Limb (tissue), 2 donors: ENCODE results near the gene DYNC2I2.
A peak's percentile ranks its signal among the peaks of the same experiment; 100 is the strongest.
"Not testable (repeated sequence)": the region's sequence is repeated elsewhere in the genome, so short reads cannot be mapped to it uniquely, and the experiment has no call there.

Experiments used
- DNase-seq, 2 donors: peaks; one replicate each; pipeline ENCODE4 v3.0.0-alpha.2; 2016; ENCODE audit errors: extremely low spot score in 2 of 2

The DYNC2I2 gene

DNA sequence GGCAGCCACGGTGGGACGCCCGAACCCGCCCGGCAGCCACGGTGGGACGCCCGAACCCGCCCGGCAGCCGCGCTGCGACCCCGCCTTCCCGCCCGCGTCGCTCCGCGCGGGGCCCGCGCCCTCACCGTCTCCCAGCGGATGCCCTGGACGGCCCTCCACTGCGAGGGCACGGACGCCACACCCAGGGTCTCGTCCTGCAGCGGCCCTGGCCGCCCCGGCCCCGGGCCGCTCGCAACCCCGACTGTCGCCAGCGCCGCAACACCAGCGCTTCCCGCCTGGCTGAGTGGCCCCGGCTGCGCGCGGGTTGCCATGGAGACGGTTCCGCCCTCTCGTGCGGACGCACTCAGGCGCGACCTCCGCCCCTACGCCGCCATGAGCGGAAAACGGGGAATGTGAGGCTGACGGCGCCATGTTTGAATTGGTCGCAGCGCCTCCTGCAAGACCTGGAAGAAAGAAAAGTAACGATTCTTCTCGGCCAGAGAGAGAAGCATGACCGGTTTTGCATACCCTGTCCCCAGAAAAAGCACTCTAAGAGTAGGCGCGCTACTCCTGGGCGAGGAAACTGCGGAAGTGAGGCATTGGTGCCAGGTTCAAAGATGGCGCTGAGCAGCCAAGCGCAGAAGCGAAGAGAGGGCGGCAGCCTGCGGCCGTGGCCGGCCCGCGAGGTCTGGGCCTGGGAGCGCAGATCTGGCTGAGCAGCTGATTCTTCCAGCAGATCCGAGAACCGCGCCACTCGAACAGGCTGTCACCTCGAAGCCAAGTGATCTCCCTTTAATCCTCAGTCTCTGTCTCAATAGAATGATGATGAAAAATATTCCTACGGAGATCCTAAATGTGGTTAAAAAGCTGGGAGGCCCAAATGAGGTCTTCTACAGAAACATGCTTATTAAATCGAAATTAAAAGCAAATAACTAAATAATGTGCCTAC lies at the start of gene DYNC2I2:
TSS of gene DYNC2I2 (minus strand) at position 432 of the 928 bp plus-strand sequence. CDS start at position 311, 121 bp downstream.
- DNase-seq = peak; percentile 94 to 97

GRCh38 chr9:128706045-128706444 lies 49.4 kb upstream of the DYNC2I2 start:
- no peak for DNase-seq

DNA sequence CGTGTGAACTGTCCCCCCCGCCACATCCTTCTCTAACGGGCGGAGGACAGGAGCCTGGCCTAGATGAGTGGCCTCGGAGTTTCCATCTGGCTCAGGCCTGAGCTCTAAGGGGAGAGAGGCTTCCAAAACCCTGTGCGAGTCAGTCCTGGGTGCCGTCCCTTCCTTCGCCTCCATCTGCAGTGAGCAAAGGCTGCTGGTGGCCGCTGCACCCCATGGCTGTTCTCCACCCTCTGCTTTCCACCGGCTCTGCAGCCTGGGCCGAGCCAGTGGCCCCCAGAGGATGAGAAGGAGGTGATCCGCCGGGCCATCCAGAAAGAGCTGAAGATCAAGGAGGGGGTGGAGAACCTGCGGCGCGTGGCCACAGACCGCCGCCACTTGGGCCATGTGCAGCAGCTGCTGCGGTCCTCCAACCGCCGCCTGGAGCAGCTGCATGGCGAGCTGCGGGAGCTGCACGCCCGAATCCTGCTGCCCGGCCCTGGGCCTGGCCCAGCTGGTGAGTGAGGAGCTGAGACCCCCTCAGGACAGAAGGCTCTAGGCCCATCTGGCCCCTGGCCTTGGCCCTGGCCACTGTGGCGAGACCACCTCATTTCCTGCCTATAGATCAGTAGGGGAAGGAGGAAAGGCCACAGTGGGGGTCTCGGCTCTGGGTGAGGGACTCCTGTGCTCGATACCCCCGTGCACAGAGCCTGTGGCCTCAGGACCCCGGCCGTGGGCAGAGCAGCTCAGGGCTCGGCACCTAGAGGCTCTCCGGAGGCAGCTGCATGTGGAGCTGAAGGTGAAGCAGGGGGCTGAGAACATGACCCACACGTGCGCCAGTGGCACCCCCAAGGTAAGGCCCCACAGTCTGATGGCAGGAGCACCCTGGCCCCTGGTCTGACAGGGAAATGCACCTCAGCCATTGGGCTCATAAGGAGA lies 48.7 kb upstream of the DYNC2I2 start:
- DNase-seq = no peak

GRCh38 chr9:128704356-128704670 lies 47.7 kb upstream of the DYNC2I2 start:
- no peak for DNase-seq

- DNase-seq = no peak
Measured at GRCh38 chr9:128703616-128704355, 47.1 kb upstream of the DYNC2I2 start.

DNA sequence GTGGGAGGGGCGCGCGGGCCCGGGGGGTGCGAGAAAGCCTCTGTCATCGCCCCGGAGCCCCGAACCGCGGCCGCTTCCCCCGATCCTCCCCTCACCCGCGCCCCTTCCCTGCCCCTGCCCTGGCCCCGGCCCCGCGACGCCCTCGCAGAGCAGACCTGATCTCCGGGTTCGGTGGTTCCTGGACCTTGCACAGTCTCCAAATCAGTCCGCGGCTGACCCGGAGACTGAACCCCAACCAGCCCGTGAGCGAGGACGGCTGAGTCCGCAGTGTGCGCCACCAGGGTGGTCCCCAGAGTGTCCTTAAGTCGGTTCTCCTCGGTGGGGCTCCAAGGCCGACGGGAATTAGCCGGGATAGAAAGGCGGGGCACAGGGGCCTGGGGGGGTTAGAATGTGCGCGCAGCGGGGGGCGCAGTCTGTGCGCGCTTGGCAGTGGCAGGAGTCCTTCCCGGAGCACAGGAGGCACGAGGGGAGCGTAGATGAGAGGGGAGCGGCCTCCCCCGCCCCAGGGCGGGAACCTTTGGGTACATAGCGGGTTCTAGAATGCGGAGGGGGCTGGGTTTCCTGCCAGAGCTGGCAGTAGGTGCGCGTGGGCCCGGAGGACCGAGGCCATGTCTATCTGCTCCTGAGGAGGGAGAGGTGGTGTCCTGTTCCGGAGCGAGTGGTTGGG lies 46.4 kb upstream of the DYNC2I2 start:
- DNase-seq = peak; percentile 4 to 68

GRCh38 chr9:128702445-128702948 lies 45.9 kb upstream of the DYNC2I2 start, which contains the start of gene PKN3:
Gene PKN3 (plus strand): TSS chr9:128702503. CDS start chr9:128702916, 413 bp downstream.
- DNase-seq = peak; percentile 79 to 93

GRCh38 chr9:128701227-128701854 lies 44.7 kb upstream of the DYNC2I2 start:
- no peak for DNase-seq

GRCh38 chr9:128699096-128699795 lies 42.6 kb upstream of the DYNC2I2 start:
- not testable (repeated sequence) for DNase-seq

DNA sequence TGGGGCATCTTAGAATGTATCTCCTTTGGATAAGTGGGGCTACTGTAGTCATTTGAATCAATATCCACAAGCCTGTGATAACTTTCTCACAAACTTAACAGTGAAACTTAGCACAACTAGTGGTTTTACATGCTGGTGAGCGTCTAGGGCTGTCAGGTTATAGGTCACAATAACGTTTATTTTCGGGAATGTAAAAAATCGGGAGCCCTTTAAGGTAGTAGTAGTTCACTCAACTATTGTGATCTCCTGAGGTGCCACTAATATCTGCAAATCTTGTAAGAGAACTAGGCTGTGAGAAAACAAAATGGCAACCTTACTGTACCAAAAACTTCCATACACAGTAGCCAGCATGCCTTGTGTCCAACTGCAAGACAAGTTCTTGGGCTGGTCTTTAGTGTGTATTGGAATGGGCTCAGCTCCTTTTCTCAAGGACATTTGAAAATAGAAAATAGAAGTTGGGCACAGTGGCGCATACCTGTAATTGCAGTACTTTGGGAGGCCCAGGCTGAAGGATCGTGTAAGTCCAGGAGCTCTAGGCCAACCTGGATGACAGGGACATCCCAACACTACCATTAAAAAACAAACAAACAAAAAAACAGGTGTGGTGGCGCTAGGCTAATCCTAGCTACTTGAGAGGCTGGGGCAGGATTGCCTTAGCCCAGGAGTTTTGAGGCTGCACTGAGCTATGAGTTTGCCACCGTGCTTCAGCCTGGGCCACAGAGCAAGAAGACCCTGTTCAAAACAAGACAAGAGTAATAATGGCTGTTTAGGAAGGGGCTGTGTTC lies 40.5 kb upstream of the DYNC2I2 start:
- no peak for DNase-seq

GRCh38 chr9:128694344-128694743 lies 37.7 kb upstream of the DYNC2I2 start:
- no peak for DNase-seq

- DNase-seq = not testable (repeated sequence)
Measured at GRCh38 chr9:128693738-128694137, 37.1 kb upstream of the DYNC2I2 start.

GRCh38 chr9:128690684-128691034 lies 34.0 kb upstream of the DYNC2I2 start:
- peak in 1 of 2 donors; percentile 6 for DNase-seq

- peak; percentile 48 to 79 for DNase-seq
Measured at GRCh38 chr9:128689820-128690683, 33.4 kb upstream of the DYNC2I2 start.

DNA sequence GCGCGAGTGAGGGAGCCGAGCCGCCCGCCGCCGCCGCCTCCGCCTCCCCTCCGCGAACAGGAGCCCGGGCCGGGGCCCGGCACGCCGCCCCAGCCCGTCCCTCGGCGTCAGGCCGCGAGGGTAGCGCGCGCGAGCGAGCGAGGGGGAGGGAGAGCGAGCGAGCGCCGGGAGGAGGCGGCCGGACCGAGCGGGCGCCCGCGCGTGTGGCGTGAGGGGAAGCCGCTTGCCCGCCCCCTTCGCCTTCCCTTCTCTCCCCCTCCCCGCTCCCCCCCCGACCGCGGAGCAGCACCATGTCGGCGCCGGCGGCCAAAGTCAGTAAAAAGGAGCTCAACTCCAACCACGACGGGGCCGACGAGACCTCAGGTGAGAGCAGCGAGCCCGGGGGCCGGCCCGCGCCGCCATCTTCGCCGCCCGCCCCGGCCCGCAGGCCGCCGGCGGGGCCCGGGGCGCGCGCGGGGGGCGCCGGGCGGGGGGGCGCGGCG lies 32.7 kb upstream of the DYNC2I2 start:
- peak; percentile 48 to 86 for DNase-seq

- peak; percentile 96 for DNase-seq
Measured at GRCh38 chr9:128688501-128689292, 32.0 kb upstream of the DYNC2I2 start, which contains the start of gene SET. Gene SET (plus strand): TSS chr9:128689222. CDS start chr9:128689583, 361 bp downstream.

DNA sequence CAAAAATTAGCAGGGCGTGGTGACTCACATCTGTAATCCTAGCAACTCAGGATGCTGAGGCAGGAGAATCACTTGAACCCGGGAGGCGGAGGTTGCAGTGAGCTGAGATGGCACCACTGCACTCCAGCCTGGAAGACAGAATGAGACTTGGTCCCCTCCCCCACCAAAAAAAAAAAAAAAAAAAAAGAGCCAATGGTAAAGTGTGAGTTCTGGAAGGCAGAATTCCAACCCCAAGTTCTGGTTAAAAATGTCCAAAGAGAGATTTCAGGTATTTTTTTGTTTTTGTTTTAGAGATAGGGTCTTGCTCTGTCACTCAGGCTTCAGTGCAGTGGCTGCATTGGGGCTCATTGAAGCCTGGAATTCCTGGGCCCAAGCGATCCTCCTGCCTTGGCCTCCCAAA lies 30.8 kb upstream of the DYNC2I2 start:
- no peak for DNase-seq
